Gastroesophageal sphincter (tissue), 4 donors: Measurements from ENCODE around the gene BTBD17. TPM values are rescaled to one million over a fixed set of nuclear protein-coding genes. Genes with fewer than 3 reads are reported as not detected.
A peak's percentile ranks its signal among the peaks of the same experiment; 100 is the strongest.

Experiments used
- ATAC-seq: fragments of 150-250 bp; one replicate; pipeline ENCODE4 v1.9.1; 2016; ENCODE audit warnings: mild to moderate bottlenecking, moderate library complexity
- H3K27ac ChIP-seq, 4 donors: fragments of 200-600 bp; sonication (generic) in 3 of 4; 1 replicate in 3 of 4; 2 replicates in 1 of 4; pipeline ENCODE4 v1.5.1; 2016 to 2019
- H3K27me3 ChIP-seq: fragments of 200-600 bp; sonication (generic); one replicate; pipeline ENCODE4 v1.5.1; 2019
- H3K36me3 ChIP-seq, 2 donors: fragments of 200-600 bp; sonication (generic); one replicate each; pipeline ENCODE4 v1.5.1; 2019; ENCODE audit warnings: control low read depth in 1 of 2
- H3K4me1 ChIP-seq, 3 donors: fragments of 200-600 bp; sonication (generic); 1 replicate in 2 of 3; 2 replicates in 1 of 3; pipeline ENCODE4 v1.5.1; 2016 to 2019; ENCODE audit warnings: control low read depth in 2 of 3
- H3K4me3 ChIP-seq, 2 donors: fragments of 200-600 bp; sonication (generic); one replicate each; pipeline ENCODE4 v1.5.1; 2019; ENCODE audit warnings: mild to moderate bottlenecking in 1 of 2, moderate library complexity in 1 of 2
- H3K9me3 ChIP-seq, 3 donors: fragments of 200-600 bp; sonication (generic); one replicate each; pipeline ENCODE4 v1.5.1; 2017 to 2019; ENCODE audit warnings: control low read depth in 2 of 3
- EP300 ChIP-seq: sonication (generic); formaldehyde crosslinking; IDR thresholded peaks from one replicate; pipeline ENCODE4 v1.6.1; 2017; ENCODE audit warnings: antibody characterized with exemption, mild to moderate bottlenecking
- POLR2A ChIP-seq, 2 donors: fragments of 450-650 bp; IDR thresholded peaks; one replicate each; pipeline ENCODE4 v1.6.1; 2017; ENCODE audit warnings: antibody characterized with exemption in 2 of 2, mild to moderate bottlenecking in 2 of 2, moderate library complexity in 1 of 2
- POLR2AphosphoS5 ChIP-seq: sonication (generic); formaldehyde crosslinking; IDR thresholded peaks from one replicate; pipeline ENCODE4 v1.6.1; 2017; ENCODE audit warnings: antibody characterized with exemption
- WGBS, 2 donors: methylation state at CpG; one replicate each; pipeline ENCODE4 v1.1.5; 2018; ENCODE audit warnings: low coverage in 1 of 2; 5-methylcytosine and 5-hydroxymethylcytosine counted together
- total RNA-seq, 4 donors: library from RNA; depleted of rRNA; stranded (reverse); fragments of >200 nt; gene quantifications; one replicate each; pipeline ENCODE4 v1.1.0, GENCODE V29; 2016
- TF ChIP-seq, protein P1 (sequence below), 4 experiments: fragments of 200-600 bp in 2 of 4; fragments of 450-650 bp in 2 of 4; sonication (generic) in 1 of 4; IDR thresholded peaks; one replicate each; pipeline ENCODE4 v1.5.1; 2017 to 2019; ENCODE audit warnings: antibody characterized with exemption in 4 of 4, mild to moderate bottlenecking in 2 of 4, moderate library complexity in 2 of 4

Gene BTBD17
- total RNA-seq, 4 donors from 2014 or later = not detected

DNA sequence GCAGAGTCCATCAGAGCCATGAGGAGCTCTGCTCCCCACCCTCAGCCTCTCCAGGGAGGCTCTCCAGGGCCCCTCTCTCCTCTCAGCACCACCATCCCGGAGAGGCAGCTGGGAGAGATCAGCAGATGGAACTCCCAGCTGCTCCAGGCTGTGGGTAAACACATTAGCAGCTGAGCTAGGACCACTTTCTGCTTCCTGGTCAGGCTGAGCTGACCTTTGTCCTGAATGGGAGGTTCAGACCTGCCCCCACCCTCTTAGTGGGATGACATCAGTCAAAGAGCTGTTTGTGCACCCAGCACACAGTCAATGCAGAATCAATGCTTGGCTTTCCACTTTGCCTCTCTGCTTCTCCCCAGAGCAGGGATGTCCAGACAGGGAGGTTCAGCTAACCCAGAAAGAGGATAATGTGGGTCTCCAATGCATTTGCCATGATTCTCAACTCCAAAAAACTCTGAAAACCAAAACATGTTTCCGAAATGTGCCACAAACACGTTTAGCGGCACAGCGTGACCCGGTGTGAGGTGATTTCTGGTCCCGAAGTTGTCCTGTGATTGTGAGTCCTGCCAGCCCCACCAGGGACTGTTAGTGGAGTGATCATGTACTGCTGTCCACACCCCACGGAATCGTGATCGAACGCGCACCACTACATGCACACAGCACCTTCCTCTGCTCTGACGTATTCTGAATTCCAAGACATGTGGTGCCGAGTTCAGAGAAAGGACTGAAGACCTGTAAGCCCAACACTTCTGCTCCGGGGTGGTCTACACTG, 12.4 kb upstream of the BTBD17 start:
- H3K27ac ChIP-seq = peak overlapping the region in 2 of 4 donors; percentile 11 to 38
- TF ChIP-seq POLR2A (IDR thresholded peaks at IDR 0.05) (no peak), POLR2AphosphoS5 (no peak)
- TF ChIP-seq, protein P1, sequence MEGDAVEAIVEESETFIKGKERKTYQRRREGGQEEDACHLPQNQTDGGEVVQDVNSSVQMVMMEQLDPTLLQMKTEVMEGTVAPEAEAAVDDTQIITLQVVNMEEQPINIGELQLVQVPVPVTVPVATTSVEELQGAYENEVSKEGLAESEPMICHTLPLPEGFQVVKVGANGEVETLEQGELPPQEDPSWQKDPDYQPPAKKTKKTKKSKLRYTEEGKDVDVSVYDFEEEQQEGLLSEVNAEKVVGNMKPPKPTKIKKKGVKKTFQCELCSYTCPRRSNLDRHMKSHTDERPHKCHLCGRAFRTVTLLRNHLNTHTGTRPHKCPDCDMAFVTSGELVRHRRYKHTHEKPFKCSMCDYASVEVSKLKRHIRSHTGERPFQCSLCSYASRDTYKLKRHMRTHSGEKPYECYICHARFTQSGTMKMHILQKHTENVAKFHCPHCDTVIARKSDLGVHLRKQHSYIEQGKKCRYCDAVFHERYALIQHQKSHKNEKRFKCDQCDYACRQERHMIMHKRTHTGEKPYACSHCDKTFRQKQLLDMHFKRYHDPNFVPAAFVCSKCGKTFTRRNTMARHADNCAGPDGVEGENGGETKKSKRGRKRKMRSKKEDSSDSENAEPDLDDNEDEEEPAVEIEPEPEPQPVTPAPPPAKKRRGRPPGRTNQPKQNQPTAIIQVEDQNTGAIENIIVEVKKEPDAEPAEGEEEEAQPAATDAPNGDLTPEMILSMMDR (IDR thresholded peaks at IDR 0.05) = no peak
- ATAC-seq = no peak
- H3K27me3 ChIP-seq = peaks cover 18% of the 10 kb centered on the region
- no peaks in the 10 kb centered on the region for H3K9me3 ChIP-seq
- H3K4me3 ChIP-seq = no peak overlapping the region
- peaks cover 0 to 18% (median 0%) of the 10 kb centered on the region in 3 donors for H3K4me1 ChIP-seq
- no peaks in the 10 kb centered on the region for H3K36me3 ChIP-seq
- WGBS, 2 donors = 0 to 84% methylated on average over 1 to 11 of the region's 15 CpGs

DNA sequence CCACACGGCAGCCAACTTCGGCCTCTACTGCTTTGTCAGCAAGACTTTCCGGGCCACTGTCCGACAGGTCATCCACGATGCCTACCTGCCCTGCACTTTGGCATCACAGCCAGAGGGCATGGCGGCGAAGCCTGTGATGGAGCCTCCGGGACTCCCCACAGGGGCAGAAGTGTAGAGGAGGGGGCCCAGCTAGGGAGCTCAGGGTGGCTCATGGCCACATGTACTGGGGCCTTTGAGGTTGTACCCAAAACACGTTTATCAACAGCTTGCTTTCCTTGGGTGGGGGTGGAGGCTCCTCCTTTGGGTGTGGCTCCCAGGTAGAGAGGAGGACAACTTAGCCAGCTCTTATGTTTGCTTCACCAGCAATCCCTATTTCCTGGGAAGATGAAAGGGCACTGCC, 10.8 kb upstream of the BTBD17 start:
- H3K27me3 ChIP-seq = peaks cover 34% of the 10 kb centered on the region
- 100% methylated on average over 1 of the region's 9 CpGs; no CpG with 5 or more reads in 1 of the 2 donors for WGBS, 2 donors
- TF ChIP-seq POLR2AphosphoS5 = no peak
- no peak for TF ChIP-seq EP300
- TF ChIP-seq, protein P1 (IDR thresholded peaks at IDR 0.05) = no peak
- no peak for TF ChIP-seq POLR2A (IDR thresholded peaks at IDR 0.05)
- H3K9me3 ChIP-seq = no peaks in the 10 kb centered on the region
- H3K4me3 ChIP-seq = no peak overlapping the region
- peaks cover 0 to 28% (median 3%) of the 10 kb centered on the region in 3 donors for H3K4me1 ChIP-seq
- H3K27ac ChIP-seq = no peak overlapping the region
- ATAC-seq = no peak
- H3K36me3 ChIP-seq = no peaks in the 10 kb centered on the region

DNA sequence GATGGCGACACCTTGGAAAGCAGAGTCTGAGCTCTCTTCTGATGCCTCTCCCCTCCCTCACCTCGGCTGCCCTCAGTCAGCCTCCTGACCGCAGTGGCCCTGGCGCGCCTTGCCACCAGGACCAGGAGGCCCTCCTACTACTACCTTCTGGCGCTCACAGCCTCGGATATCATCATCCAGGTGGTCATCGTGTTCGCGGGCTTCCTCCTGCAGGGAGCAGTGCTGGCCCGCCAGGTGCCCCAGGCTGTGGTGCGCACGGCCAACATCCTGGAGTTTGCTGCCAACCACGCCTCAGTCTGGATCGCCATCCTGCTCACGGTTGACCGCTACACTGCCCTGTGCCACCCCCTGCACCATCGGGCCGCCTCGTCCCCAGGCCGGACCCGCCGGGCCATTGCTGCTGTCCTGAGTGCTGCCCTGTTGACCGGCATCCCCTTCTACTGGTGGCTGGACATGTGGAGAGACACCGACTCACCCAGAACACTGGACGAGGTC, 10.0 kb upstream of the BTBD17 start:
- WGBS, 2 donors = 100% methylated on average over 2 of the region's 26 CpGs; no CpG with 5 or more reads in 1 of the 2 donors
- no peak for ATAC-seq
- H3K27me3 ChIP-seq = peaks cover 34% of the 10 kb centered on the region
- no peak for TF ChIP-seq EP300
- TF ChIP-seq, protein P1 (IDR thresholded peaks at IDR 0.05) = no peak
- no peak for TF ChIP-seq POLR2A (IDR thresholded peaks at IDR 0.05)
- TF ChIP-seq POLR2AphosphoS5 = no peak
- no peak overlapping the region for H3K27ac ChIP-seq
- H3K9me3 ChIP-seq = no peaks in the 10 kb centered on the region
- H3K4me3 ChIP-seq = no peak overlapping the region
- H3K36me3 ChIP-seq = no peaks in the 10 kb centered on the region
- H3K4me1 ChIP-seq = peaks cover 0 to 28% (median 3%) of the 10 kb centered on the region in 3 donors

DNA sequence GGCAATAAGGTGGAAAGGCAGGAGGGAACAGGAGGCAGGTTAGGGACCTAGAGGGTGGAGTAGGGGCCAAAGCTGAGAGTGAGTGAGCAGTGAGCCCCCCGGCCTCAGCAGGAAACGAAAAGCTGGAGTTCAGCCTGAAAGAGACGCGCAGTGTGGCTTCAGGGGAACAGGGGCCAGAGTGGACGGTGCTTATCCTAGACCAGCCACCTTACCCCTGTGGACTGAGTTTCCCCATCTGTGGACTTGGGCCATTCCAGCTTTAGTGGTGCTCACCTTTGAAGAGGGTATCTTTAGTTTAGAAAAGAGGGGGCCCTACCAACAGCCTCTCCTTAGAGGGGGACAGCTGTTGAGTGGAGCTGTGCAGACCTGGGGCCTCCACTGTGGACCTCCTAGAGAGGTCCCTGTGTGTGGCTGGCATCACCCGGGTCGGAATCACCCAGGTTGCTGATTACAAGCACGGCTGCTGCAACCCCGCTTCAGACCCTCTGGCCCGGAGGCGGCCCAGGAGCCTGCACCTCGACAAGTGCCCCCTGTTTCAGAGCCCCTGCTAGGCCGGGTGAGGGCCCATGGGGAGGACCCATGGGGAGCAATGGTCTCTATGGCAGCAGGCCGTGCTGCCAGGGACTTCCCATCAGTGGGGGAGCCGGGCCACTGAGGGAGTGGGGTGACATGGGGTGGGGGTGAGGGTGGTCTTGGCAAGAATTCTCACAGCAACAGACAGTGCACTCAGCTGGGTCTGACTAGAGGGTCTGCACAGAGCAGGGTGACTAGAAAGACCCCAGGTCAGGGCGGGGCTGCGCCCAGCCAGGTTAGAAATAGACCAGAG, 8.2 kb upstream of the BTBD17 start:
- H3K4me1 ChIP-seq = peaks cover 0 to 28% (median 3%) of the 10 kb centered on the region in 3 donors
- 78 to 90% methylated on average over 2 to 4 of the region's 17 CpGs for WGBS, 2 donors
- H3K4me3 ChIP-seq = no peak overlapping the region
- TF ChIP-seq, protein P1 (IDR thresholded peaks at IDR 0.05) = no peak
- TF ChIP-seq EP300 = no peak
- TF ChIP-seq POLR2A (IDR thresholded peaks at IDR 0.05) = no peak
- no peak for TF ChIP-seq POLR2AphosphoS5
- H3K27me3 ChIP-seq = peaks cover 34% of the 10 kb centered on the region
- no peak for ATAC-seq
- no peaks in the 10 kb centered on the region for H3K9me3 ChIP-seq
- no peaks in the 10 kb centered on the region for H3K36me3 ChIP-seq
- no peak overlapping the region for H3K27ac ChIP-seq
